Thoracic aorta (tissue), 2 donors: ENCODE results near the gene TNFAIP8L2. TPM values are rescaled to one million over a fixed set of nuclear protein-coding genes. Genes with fewer than 3 reads are reported as not detected.

Source experiments
- ATAC-seq: fragments of 150-250 bp; one replicate; pipeline ENCODE4 v1.8.0; 2017; ENCODE audit warnings: low read depth; ENCODE audit not compliant: insufficient number of reproducible peaks, low FRiP score
- DNase-seq: peaks from one replicate; pipeline ENCODE4 v3.0.0-alpha.2; 2020; ENCODE audit warnings: low spot score
- H3K27ac ChIP-seq, 2 donors: fragments of 200-600 bp; sonication (generic); 1 replicate in 1 of 2; 2 replicates in 1 of 2; pipeline ENCODE4 v1.5.1; 2016; ENCODE audit warnings: mild to moderate bottlenecking in 2 of 2, moderate library complexity in 2 of 2
- H3K27me3 ChIP-seq: fragments of 200-600 bp; sonication (generic); replicated peaks from 2 replicates; pipeline ENCODE4 v1.6.0; 2016; ENCODE audit warnings: mild to moderate bottlenecking; ENCODE audit not compliant: insufficient read depth
- H3K36me3 ChIP-seq: fragments of 200-600 bp; sonication (generic); one replicate; pipeline ENCODE4 v1.5.1; 2016
- H3K4me1 ChIP-seq, 2 donors: fragments of 200-600 bp; sonication (generic); 1 replicate in 1 of 2; 2 replicates in 1 of 2; pipeline versions ENCODE4 v1.5.1 to v1.6.0; 2016; ENCODE audit warnings: low read depth in 2 of 2, mild to moderate bottlenecking in 1 of 2; ENCODE audit not compliant: control insufficient read depth in 1 of 2
- H3K4me3 ChIP-seq: fragments of 200-600 bp; sonication (generic); 2 replicates; pipeline ENCODE4 v1.5.1; 2016; ENCODE audit warnings: mild to moderate bottlenecking
- H3K9me3 ChIP-seq: fragments of 200-600 bp; sonication (generic); 2 replicates; pipeline ENCODE4 v1.5.1; 2016
- CTCF ChIP-seq: fragments of 200-600 bp; sonication (generic); IDR thresholded peaks from one replicate; pipeline ENCODE4 v1.5.1; 2019; ENCODE audit warnings: antibody characterized with exemption
- total RNA-seq, 2 donors: library from RNA; depleted of rRNA; stranded (reverse); fragments of >200 nt; gene quantifications; one replicate each; pipeline versions ENCODE4 v1.1.0 to v1.2.3, GENCODE V29; 2016

The TNFAIP8L2 gene
- total RNA-seq, 2 donors from 2014 or later: 3.9 to 14.1 TPM

- Histone ChIP-seq H3K4me3 (no peak overlapping the region), H3K27ac (peak overlapping the region in 1 of 2 donors; percentile 6), H3K4me1 (peaks cover 3 to 24% of the 10 kb centered on the region in 2 donors), H3K27me3 (no peaks in the 10 kb centered on the region), H3K9me3 (no peaks in the 10 kb centered on the region), H3K36me3 (peaks cover 25% of the 10 kb centered on the region)
- DNase-seq (no peak), ATAC-seq (no peak)
- TF ChIP-seq CTCF: no peak
These were observed 2.4 kb downstream of the TNFAIP8L2 start for GRCh38 chr1:151158751-151159251.

DNA sequence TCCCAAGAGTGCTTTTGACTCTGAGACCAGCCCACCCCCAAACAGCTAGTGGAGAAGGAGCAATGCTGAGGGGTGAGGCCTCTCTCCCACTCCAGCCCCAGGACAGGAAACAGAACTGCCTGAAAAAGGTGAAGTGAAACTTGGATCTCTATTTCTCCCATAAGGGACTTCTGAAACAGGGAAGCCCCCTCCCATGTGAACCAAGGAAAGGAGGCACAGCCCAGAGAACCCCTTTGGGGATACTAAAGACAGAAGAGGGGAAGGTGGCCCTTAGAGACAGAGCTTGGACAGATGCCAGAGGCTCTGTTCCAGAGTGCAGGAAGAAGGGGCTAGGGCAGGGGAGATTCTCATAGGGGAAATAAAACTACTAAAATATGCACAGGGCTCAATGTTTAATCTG lies 2.9 kb downstream of the TNFAIP8L2 start:
- Histone ChIP-seq H3K4me1 (peaks cover 3 to 30% of the 10 kb centered on the region in 2 donors), H3K9me3 (no peaks in the 10 kb centered on the region), H3K4me3 (no peak overlapping the region), H3K27me3 (no peaks in the 10 kb centered on the region), H3K36me3 (peaks cover 25% of the 10 kb centered on the region), H3K27ac (peak overlapping the region in 1 of 2 donors; percentile 20)
- DNase-seq: no peak
- no peak for TF ChIP-seq CTCF
- no peak for ATAC-seq

GRCh38 chr1:151164732-151165280 lies 8.4 kb downstream of the TNFAIP8L2 start:
- Histone ChIP-seq H3K9me3 (no peaks in the 10 kb centered on the region), H3K27ac (peak overlapping the region; percentile 95 to 98), H3K27me3 (no peaks in the 10 kb centered on the region), H3K4me1 (peaks cover 9 to 35% of the 10 kb centered on the region in 2 donors), H3K36me3 (peaks cover 19% of the 10 kb centered on the region), H3K4me3 (peak overlapping the region; percentile 87)
- no peak for DNase-seq
- ATAC-seq: no peak
- TF ChIP-seq CTCF: no peak

DNA sequence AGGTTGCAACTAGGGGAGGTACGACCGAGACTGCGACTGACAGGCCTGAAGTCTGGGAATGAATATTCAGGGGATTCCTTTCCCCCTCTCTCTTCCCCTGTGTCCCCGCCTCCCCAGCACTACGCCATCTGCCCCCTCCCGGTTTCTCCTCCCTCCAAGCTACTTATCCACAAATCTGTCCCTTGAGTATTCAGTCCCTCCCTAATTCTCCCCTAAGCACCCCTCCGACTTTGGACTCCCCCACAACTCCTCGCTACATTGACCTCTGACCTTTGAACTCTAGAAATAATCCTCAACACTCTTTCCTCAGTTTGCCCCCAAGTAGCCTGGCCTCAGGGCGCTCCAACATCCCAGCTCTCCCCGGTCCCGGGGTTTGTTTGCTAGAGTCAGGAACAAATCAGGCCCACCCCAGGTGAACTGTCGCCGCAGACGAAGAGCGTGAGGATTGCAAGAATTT lies 8.9 kb downstream of the TNFAIP8L2 start:
- Histone ChIP-seq H3K9me3 (no peaks in the 10 kb centered on the region), H3K36me3 (peaks cover 22% of the 10 kb centered on the region), H3K27me3 (no peaks in the 10 kb centered on the region), H3K4me1 (peaks cover 9 to 33% of the 10 kb centered on the region in 2 donors), H3K27ac (peak overlapping the region; percentile 95 to 98), H3K4me3 (peak overlapping the region; percentile 87)
- peak; percentile 52 for ATAC-seq
- TF ChIP-seq CTCF: no peak
- no peak for DNase-seq

GRCh38 chr1:151165738-151166504 lies 9.5 kb downstream of the TNFAIP8L2 start, which contains the start of the genes LYSMD1 and SCNM1:
Gene LYSMD1, minus strand, starts transcription at chr1:151165902. Its CDS starts 644 bp downstream, at chr1:151165258.
Gene SCNM1, plus strand, starts transcription at chr1:151166144. Its CDS starts 9 bp downstream, at chr1:151166153.
- H3K4me1 ChIP-seq: peaks cover 9 to 27% of the 10 kb centered on the region in 2 donors
- H3K36me3 ChIP-seq: peaks cover 22% of the 10 kb centered on the region

More at GRCh38 chr1:151165738-151166504, 9.5 kb downstream of the TNFAIP8L2 start, which contains the start of the genes LYSMD1 and SCNM1:
- no peak for TF ChIP-seq CTCF
- H3K9me3 ChIP-seq: no peaks in the 10 kb centered on the region
- peak within 1 kb of the TSS; percentile 95 to 98 for H3K27ac ChIP-seq
- peak within 1 kb of the TSS; percentile 87 for H3K4me3 ChIP-seq
- H3K27me3 ChIP-seq: no peaks in the 10 kb centered on the region
- ATAC-seq: peak; percentile 85
- peak; percentile 93 for DNase-seq
